ENCODE results near the gene MLN.

MLN gene

GRCh38 chr6:33771146-33772081, 32.4 kb downstream of the MLN start:
- DNase-seq = peak; percentile 49

DNA sequence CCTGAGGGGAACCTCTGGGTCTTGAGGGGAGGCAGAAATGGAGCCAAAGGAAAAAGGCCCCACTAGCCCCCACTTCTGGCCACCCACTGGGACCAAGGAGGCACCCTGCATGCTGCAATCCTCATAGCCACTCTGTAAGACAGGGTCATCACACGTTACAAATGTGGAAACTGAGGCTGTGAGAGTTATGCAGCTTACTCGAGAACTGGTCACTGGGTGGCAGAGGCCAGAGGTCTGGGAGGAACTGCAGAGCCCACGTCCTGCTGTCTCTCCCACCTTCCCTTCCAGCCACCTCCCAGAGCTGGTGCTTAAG, 33.0 kb downstream of the MLN start:
- DNase-seq = no peak

- no peak for DNase-seq
These were observed 33.5 kb downstream of the MLN start for GRCh38 chr6:33770124-33770832.

- DNase-seq = no peak
These were observed 34.5 kb downstream of the MLN start for GRCh38 chr6:33769248-33769821.

DNA sequence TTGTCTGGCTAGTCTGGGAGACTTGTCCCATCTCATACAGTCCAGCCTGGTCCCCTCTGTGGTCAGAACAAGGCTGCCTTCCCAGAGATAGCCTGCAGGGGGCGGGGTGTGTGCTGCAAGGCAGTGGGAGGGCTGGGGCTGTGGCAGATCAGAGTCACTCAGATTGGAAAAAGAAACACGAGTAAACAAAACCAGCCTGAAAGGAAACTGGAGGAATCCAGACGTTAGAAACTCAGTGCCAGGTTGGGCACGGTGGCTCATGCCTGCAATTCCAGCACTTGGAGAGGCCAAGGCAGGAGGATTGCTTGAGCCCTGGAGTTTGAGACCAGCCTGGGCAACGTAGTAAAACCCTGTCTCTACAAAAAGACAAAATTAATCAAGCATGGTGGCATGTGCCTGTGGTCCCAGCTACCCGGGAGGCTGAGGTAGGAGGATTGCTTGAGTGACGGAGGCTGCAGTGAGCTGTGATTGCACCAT, 35.1 kb downstream of the MLN start:
- DNase-seq = peak; percentile 58

- DNase-seq = no peak
These were observed 36.6 kb downstream of the MLN start for GRCh38 chr6:33766921-33767907.

DNA sequence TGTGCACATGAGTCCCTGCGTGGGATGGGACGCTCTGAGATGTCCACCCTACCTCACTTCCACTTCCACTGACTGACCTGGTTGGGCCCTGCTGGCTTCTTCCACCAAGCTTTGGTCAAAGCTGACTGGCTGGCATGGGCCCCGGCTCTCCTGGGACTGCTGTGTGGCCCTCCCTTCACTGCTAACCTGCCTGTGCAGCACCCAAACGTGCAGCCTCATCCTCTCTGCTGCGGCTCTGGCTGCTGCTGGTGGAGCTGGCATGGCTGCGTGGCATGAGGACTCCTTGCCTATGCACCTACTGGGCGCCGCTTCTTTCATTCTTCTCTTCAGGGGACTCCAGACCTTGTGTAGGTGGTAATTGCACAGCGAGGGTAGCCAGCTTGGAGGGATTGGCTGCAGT, 38.4 kb downstream of the MLN start:
- no peak for DNase-seq

DNA sequence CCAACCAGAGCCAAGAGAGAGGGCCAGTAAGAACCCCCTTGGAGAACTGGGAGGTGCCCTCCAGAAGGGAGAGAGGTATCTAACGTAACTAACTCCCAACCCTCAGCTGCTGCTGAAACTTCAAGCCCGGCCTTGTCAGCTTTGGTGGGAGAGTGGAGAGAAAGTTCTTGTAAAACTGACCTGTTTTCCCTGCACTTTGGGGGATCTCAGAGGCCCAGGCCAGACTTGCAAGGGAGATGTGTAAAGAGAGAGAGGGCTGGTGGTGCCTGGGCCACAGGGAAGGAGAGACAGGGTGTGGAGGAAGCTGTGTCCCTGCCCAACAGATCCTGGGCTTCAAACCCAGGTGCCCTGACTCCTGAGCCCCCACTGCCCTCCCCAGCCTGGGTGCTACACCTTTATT, 39.8 kb downstream of the MLN start:
- no peak for DNase-seq

- DNase-seq = no peak
These were observed 40.3 kb downstream of the MLN start for GRCh38 chr6:33763483-33763882.

- no peak for DNase-seq
These were observed 41.1 kb downstream of the MLN start for GRCh38 chr6:33762713-33763112.

DNA sequence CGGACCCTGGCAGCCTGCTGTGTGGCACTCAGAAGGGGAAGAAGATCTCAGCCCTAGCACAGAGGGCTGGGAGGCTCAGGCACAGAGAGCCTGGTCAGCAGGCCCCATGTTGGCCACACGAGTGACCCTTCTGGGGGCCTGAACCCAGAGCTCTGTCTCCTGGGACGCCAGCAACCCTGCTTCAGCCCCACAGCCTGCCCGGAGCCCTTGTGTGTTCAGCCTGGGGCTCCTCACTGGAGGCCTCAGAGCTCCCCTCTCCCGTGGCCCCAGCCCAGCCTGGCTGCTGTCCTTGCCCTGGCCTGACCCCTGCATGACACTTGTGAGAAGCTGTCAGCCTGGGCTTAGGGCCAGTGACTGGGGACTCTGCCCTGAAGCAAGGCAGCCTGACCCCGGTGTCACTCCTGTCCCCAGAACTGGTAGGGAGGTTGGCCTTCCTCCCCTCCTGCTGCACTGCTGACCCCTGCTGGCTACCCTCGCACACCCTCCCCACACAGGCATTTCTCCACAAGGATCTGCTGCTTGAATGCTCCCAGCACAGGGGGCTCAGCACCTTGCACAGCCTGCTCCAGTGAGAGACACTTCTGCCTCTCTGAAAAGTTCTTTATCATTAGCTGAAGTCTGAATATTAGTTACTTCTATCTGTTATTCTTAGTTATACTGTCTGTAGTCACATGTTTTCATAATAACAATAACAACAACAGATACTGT, 41.7 kb downstream of the MLN start:
- DNase-seq = no peak

DNA sequence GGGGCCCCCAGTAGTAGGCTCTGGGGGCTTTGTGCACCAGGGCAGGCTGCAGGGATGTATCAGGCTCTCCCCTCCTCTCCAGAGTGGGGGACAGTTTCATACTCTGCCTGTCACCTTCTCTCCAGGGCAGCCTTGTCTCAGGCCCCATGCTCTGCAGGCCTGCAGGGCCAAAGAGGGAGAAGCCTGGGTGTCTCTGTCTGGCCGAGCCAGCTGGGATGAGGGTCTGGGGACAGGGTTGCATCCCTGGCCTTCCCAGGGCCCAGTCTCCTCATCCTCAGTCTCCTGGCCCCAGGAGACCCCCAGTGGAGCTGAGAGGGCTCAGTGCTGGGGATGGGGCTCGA, 42.3 kb downstream of the MLN start:
- no peak for DNase-seq

DNA sequence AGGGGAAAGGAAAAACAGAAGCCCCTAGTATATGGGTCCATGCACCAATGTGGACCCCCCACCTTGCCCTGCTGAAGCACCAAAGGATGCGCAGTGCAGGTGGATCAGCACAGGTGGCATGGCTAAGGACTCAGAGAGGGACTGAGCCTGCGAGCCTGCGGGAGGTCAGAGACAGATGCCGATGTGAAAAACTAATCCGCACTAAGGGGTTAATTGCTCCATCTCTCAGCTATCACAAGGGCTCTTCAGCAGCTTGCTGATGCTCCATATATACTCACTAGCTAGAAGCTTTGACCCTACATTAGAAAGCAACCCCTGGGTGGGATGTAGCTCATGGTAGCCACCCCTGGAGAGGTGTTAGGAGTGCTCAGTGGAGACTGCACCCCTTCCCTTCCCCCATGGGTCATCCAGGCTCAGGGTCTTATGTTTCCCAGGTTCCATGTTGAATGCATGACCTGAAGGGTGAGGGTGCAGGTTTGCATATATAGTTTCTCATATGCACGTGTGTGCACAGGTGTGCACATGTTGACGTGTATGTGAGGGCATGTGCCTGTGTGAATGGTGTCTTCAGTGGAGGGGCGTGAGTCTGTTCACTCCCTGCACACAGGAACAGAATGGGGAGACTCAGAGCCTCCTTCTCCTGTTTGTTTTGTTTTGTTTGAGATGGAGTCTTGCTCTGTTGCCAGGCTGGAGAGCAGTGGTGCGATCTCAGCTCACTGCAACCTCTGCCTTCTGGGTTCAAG, 43.7 kb downstream of the MLN start:
- DNase-seq = no peak

GRCh38 chr6:33758815-33759216, 45.0 kb downstream of the MLN start:
- DNase-seq = no peak

- no peak for DNase-seq
These were observed 45.9 kb downstream of the MLN start for GRCh38 chr6:33757906-33758305.

- DNase-seq = no peak
These were observed 46.7 kb downstream of the MLN start for GRCh38 chr6:33757113-33757512.

GRCh38 chr6:33756211-33756954, 47.4 kb downstream of the MLN start:
- DNase-seq = no peak

DNA sequence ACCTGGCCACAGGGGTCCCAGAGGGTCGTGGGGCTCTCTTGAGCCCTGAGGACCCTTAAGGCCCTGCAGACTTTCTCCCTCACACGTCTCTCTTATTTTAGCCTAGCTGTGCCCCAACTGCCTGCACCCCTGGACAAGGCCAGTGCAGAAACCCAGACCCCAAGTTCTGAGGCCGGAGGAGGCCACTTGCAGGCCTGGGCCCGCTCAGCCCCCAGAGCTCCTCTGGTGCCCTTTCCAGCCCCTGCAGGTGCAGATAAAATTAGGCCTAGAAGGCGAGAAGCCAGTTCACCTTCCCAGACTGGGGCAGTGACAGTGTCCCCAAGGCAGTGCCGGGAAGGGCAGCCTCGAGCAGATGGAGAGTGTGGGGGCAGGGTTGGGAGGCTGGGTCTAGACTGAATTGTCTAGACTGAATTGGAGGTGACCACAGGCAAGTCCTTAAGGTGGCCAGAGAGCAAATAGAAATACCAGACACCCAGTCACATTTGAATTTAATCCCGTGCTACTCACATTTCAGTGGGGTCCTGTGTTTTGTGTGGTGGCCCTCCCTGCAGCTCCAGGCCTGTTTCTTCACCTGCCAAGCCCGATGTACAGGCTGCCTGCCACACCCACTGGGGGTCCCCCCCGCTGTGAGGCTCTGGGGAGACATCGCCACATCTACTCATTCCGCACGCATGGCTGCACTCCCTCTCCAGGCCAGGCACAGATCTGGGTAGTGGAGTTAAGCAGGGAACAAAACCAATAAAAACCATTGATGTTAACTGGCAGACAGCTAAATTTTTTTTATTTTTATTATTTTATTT, 48.5 kb downstream of the MLN start:
- no peak for DNase-seq

DNA sequence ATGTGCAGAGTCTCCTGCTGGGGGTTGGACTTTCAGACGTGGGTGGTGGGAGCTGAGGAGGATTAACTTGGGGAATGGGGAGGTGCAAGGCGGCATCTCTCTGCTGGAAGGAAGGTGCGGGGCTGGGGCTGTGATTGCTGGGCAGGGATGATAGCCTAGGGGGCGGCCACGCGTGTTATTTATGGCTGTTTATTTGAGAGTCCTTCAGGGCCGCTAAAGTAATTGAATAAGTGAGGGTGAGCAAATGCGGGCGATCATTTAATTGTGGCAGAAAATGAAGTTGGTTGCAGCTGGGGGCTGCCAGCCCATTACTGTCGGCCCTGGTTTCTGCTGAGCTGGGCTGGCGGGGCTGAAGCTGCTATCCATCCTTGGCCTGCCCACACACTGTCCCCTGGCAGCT, 49.6 kb downstream of the MLN start:
- no peak for DNase-seq

- DNase-seq = no peak
These were observed 51.2 kb downstream of the MLN start for GRCh38 chr6:33752646-33753015.

Data from effector CD4-positive, alpha-beta T cell (primary cell).